ENCODE data around the gene CHRM5. TPM values are rescaled to one million over a fixed set of nuclear protein-coding genes. Genes with fewer than 3 reads are reported as not detected.

CHRM5 gene
- total and polyA plus RNA-seq, 2 experiments from 2014 or later, result not detected

DNA sequence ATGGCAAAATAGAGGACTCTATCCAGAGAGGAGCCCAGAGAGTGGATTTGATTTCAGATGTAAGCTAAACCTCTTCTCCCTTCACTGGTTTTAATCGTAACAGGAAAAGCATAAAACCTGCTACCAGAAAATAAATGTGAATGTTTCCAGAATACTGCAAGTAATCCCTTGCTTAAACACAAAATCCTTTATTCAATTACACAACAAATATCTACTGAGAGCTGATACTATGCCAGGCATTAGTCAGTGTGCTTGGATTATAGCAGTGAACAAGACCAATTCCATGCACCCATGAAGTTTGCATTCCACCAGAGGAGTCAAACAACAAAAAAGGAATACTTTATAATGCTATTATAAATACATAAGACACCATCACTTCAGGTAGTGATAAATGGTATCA, 55.6 kb downstream of the CHRM5 start:
- Histone ChIP-seq H3K27ac (no peak overlapping the region), H4K20me1 (ENCODE audit: insufficient read depth, poor library complexity, severe bottlenecking) (no peaks in the 10 kb centered on the region), H3K9me3 (ENCODE audit: low read depth) (no peaks in the 10 kb centered on the region), H3K27me3 (no peaks in the 10 kb centered on the region), H2AFZ (no peak overlapping the region), H3K9me2 (replicated peaks; ENCODE audit: insufficient read depth) (no peaks in the 10 kb centered on the region), H3K79me2 (no peaks in the 10 kb centered on the region), H3K4me3 (no peak overlapping the region), H3K36me3 (replicated peaks; ENCODE audit: insufficient read depth, low read depth) (no peaks in the 10 kb centered on the region), H3K4me1 (ENCODE audit: insufficient read depth) (peaks cover 6% of the 10 kb centered on the region), H3K4me2 (no peak overlapping the region)
- 40% methylated on average over 1 of the region's 1 CpG for WGBS (ENCODE audit: low lambda C conversion rate, missing lambda C conversion rate)
- no peak for DNase-seq (ENCODE audit: low spot score)
- TF ChIP-seq EZH2 (IDR thresholded peaks at IDR 0.05; ENCODE audit: borderline replicate concordance) (no peak), EZH2phosphoT487 (IDR thresholded peaks at IDR 0.05; ENCODE audit: low read depth, severe bottlenecking, unreplicated experiment) (no peak)
- TF ChIP-seq, protein P1, sequence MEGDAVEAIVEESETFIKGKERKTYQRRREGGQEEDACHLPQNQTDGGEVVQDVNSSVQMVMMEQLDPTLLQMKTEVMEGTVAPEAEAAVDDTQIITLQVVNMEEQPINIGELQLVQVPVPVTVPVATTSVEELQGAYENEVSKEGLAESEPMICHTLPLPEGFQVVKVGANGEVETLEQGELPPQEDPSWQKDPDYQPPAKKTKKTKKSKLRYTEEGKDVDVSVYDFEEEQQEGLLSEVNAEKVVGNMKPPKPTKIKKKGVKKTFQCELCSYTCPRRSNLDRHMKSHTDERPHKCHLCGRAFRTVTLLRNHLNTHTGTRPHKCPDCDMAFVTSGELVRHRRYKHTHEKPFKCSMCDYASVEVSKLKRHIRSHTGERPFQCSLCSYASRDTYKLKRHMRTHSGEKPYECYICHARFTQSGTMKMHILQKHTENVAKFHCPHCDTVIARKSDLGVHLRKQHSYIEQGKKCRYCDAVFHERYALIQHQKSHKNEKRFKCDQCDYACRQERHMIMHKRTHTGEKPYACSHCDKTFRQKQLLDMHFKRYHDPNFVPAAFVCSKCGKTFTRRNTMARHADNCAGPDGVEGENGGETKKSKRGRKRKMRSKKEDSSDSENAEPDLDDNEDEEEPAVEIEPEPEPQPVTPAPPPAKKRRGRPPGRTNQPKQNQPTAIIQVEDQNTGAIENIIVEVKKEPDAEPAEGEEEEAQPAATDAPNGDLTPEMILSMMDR (IDR thresholded peaks at IDR 0.05; ENCODE audit: poor library complexity), result no peak

DNA sequence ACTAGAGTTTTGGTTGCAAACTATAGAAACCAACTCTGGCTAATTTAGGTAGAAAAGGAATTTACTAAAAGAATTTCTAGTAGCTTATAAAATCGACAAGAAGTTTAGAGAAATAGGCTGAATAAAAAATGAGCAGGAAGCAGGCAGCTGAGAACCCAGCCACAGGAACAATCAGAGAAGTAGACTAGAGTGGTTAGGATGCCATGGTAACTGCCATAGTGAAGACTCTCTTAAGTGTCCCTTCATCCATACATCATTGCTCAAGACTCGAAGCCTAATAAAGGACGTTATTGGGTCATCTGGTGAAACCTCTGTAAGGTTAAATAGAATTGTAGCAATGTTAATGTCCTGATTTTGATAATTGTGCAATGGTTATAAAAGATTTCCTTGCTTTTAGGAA, 57.0 kb downstream of the CHRM5 start:
- Histone ChIP-seq H3K27ac (no peak overlapping the region), H4K20me1 (ENCODE audit: insufficient read depth, poor library complexity, severe bottlenecking) (no peaks in the 10 kb centered on the region), H2AFZ (no peak overlapping the region), H3K4me3 (no peak overlapping the region), H3K36me3 (replicated peaks; ENCODE audit: insufficient read depth, low read depth) (no peaks in the 10 kb centered on the region), H3K9me2 (replicated peaks; ENCODE audit: insufficient read depth) (no peaks in the 10 kb centered on the region), H3K4me2 (no peak overlapping the region), H3K27me3 (no peaks in the 10 kb centered on the region), H3K4me1 (ENCODE audit: insufficient read depth) (peaks cover 6% of the 10 kb centered on the region), H3K9me3 (ENCODE audit: low read depth) (no peaks in the 10 kb centered on the region), H3K79me2 (no peaks in the 10 kb centered on the region)
- WGBS (ENCODE audit: low lambda C conversion rate, missing lambda C conversion rate), result 98% methylated on average over 3 of the region's 3 CpGs
- TF ChIP-seq EZH2 (IDR thresholded peaks at IDR 0.05; ENCODE audit: borderline replicate concordance), result no peak
- TF ChIP-seq EZH2phosphoT487 (IDR thresholded peaks at IDR 0.05; ENCODE audit: low read depth, severe bottlenecking, unreplicated experiment), result no peak
- TF ChIP-seq, protein P1 (IDR thresholded peaks at IDR 0.05; ENCODE audit: poor library complexity), result no peak
- no peak for DNase-seq (ENCODE audit: low spot score)

DNA sequence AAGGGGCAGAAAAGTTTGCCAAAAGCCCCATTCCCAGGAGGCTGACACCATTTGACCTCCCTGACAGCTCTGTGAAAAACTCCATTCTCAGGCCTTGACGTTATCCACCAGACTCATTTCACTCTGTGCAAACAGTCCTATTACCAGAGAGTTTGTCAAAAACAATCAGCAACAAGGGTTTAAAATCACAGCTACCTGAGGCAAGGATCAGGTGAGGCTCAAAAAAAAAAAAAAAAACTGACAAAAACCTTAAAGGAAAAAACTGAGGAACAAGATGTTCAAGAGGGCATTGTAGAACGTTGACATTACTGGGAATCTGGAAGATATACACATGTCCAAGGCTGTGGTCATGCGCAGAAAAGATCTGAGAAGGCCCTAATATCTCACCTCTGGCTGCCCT, 59.3 kb downstream of the CHRM5 start:
- Histone ChIP-seq H3K27ac (no peak overlapping the region), H3K27me3 (no peaks in the 10 kb centered on the region), H3K9me2 (replicated peaks; ENCODE audit: insufficient read depth) (no peaks in the 10 kb centered on the region), H3K9me3 (ENCODE audit: low read depth) (no peaks in the 10 kb centered on the region), H3K36me3 (replicated peaks; ENCODE audit: insufficient read depth, low read depth) (no peaks in the 10 kb centered on the region), H3K4me3 (no peak overlapping the region), H2AFZ (no peak overlapping the region), H3K4me2 (no peak overlapping the region), H4K20me1 (ENCODE audit: insufficient read depth, poor library complexity, severe bottlenecking) (no peaks in the 10 kb centered on the region), H3K79me2 (peaks cover 3% of the 10 kb centered on the region), H3K4me1 (ENCODE audit: insufficient read depth) (peaks cover 6% of the 10 kb centered on the region)
- no peak for DNase-seq (ENCODE audit: low spot score)
- WGBS (ENCODE audit: low lambda C conversion rate, missing lambda C conversion rate), result 57% methylated on average over 3 of the region's 3 CpGs
- TF ChIP-seq EZH2phosphoT487 (IDR thresholded peaks at IDR 0.05; ENCODE audit: low read depth, severe bottlenecking, unreplicated experiment) (no peak), EZH2 (IDR thresholded peaks at IDR 0.05; ENCODE audit: borderline replicate concordance) (no peak)
- TF ChIP-seq, protein P1 (IDR thresholded peaks at IDR 0.05; ENCODE audit: poor library complexity), result no peak
